PC-9 (cell line): ENCODE results near the gene MAML3. TPM values are rescaled to one million over a fixed set of nuclear protein-coding genes. Genes with fewer than 3 reads are reported as not detected.

Source experiments
- BruUV-seq: library from RNA; stranded (reverse); fragments of 400-500 nt; replicated peaks from 2 replicates; lab custom pipeline; 2021; lab: Mats Ljungman, UMichigan
- CTCF ChIA-PET: fragments of 300-600 bp; sonication (Branson Sonifier 250); formaldehyde crosslinking; loops from one replicate; lab custom pipeline; 2022; ENCODE audit warnings: antibody characterized with exemption; lab: Charles Lee
- POLR2A ChIA-PET: fragments of 300-600 bp; sonication (Branson Sonifier 250); formaldehyde crosslinking; loops from one replicate; lab custom pipeline; 2022; ENCODE audit warnings: antibody characterized with exemption; ENCODE audit not compliant: unreplicated experiment; lab: Charles Lee
- DNase-seq, 2 experiments: peaks; one replicate each; pipeline versions ENCODE4 v3.0.0 to v3.0.0-alpha.2; 2015 to 2022; ENCODE audit warnings: mixed read lengths in 1 of 2
- H2AFZ ChIP-seq: fragments of 200-600 bp; sonication (generic); 2 replicates; pipeline ENCODE4 v1.8.1; 2017; ENCODE audit warnings: antibody characterized with exemption
- H3F3A ChIP-seq: fragments of 200-600 bp; sonication (generic); 2 replicates; pipeline ENCODE4 v1.8.1; 2017; ENCODE audit warnings: antibody characterized with exemption, mild to moderate bottlenecking, low read depth; ENCODE audit not compliant: insufficient read depth
- H3K27ac ChIP-seq: fragments of 200-600 bp; sonication (generic); 2 replicates; pipeline ENCODE4 v1.6.1; 2016; ENCODE audit warnings: mixed run types
- H3K27me3 ChIP-seq: fragments of 200-600 bp; sonication (generic); 2 replicates; pipeline ENCODE4 v1.6.1; 2016; ENCODE audit warnings: low read depth, mixed run types; ENCODE audit not compliant: insufficient read depth
- H3K36me3 ChIP-seq: fragments of 200-600 bp; sonication (generic); 2 replicates; pipeline ENCODE4 v1.6.1; 2016; ENCODE audit warnings: low read depth, mixed run types
- H3K4me1 ChIP-seq: fragments of 200-600 bp; sonication (generic); replicated peaks from 2 replicates; pipeline ENCODE4 v1.6.1; 2016; ENCODE audit warnings: mixed run types; ENCODE audit not compliant: insufficient read depth
- H3K4me2 ChIP-seq: fragments of 200-600 bp; sonication (generic); 2 replicates; pipeline ENCODE4 v1.6.1; 2017; ENCODE audit warnings: mixed run types
- H3K4me3 ChIP-seq: fragments of 200-600 bp; sonication (generic); 2 replicates; pipeline ENCODE4 v1.6.1; 2016; ENCODE audit warnings: mixed run types
- H3K79me2 ChIP-seq: fragments of 200-600 bp; sonication (generic); 2 replicates; pipeline ENCODE4 v1.6.1; 2017; ENCODE audit warnings: low read depth, mixed run types
- H3K9me2 ChIP-seq: fragments of 200-600 bp; sonication (generic); 2 replicates; pipeline ENCODE4 v1.8.1; 2017; ENCODE audit warnings: mild to moderate bottlenecking; ENCODE audit not compliant: insufficient read depth
- H3K9me3 ChIP-seq: fragments of 200-600 bp; sonication (generic); 2 replicates; pipeline ENCODE4 v1.8.1; 2016; ENCODE audit warnings: low read depth; ENCODE audit not compliant: insufficient read depth
- H4K20me1 ChIP-seq: fragments of 200-600 bp; sonication (generic); 2 replicates; pipeline ENCODE4 v1.8.1; 2017; ENCODE audit not compliant: insufficient read depth
- CTCF ChIP-seq: fragments of 200-600 bp; sonication (generic); conservative IDR thresholded peaks from 2 replicates; pipeline ENCODE4 v1.6.1; 2017; ENCODE audit warnings: mixed run types, antibody characterized with exemption, mild to moderate bottlenecking, moderate library complexity
- EZH2 ChIP-seq: fragments of 200-600 bp; sonication (generic); IDR thresholded peaks from 2 replicates; pipeline ENCODE4 v1.8.0; 2017; ENCODE audit warnings: antibody characterized with exemption, low read depth
- intact Hi-C: fragments of 100-400 bp; cut with micrococcal nuclease; formaldehyde crosslinking; loops from one replicate; pipeline ENCODE4 v1.10.0; 2022; ENCODE audit not compliant: unreplicated experiment
- total RNA-seq: library from RNA; stranded (reverse); gene quantifications from 2 replicates; pipeline ENCODE4 v1.2.3, GENCODE V29; 2021

Gene MAML3
- total RNA-seq, 1 experiment from 2014 or later = 15.2 TPM

- POLR2A ChIA-PET = no interaction called here
- no peak overlapping the region for H3K27ac ChIP-seq
Observed at GRCh38 chr4:139889901-139890300, 264.1 kb downstream of the MAML3 start.

GRCh38 chr4:139889264-139889663, 264.7 kb downstream of the MAML3 start:
- Histone ChIP-seq H4K20me1 (no peaks in the 10 kb centered on the region; the same call in 1 of the 2 replicates), H2AFZ (no peak overlapping the region), H3K4me2 (no peak overlapping the region), H3K27me3 (no peaks in the 10 kb centered on the region), H3K9me2 (no peaks in the 10 kb centered on the region), H3F3A (no peaks in the 10 kb centered on the region), H3K4me3 (no peak overlapping the region), H3K36me3 (no peaks in the 10 kb centered on the region), H3K9me3 (no peaks in the 10 kb centered on the region), H3K4me1 (no peaks in the 10 kb centered on the region), H3K27ac (no peak overlapping the region), H3K79me2 (no peaks in the 10 kb centered on the region)
- POLR2A ChIA-PET = no interaction called here
- no peak for DNase-seq
- CTCF ChIA-PET = no interaction called here
- BruUV-seq = no TSS peak
- intact Hi-C loops = no loop called here
- no peak for TF ChIP-seq CTCF
- TF ChIP-seq EZH2 = no peak

More at GRCh38 chr4:139889901-139890300, 264.1 kb downstream of the MAML3 start:
- no TSS peak for BruUV-seq
- intact Hi-C loops = no loop called here
- Histone ChIP-seq H2AFZ (no peak overlapping the region), H3K9me2 (no peaks in the 10 kb centered on the region), H3K4me2 (no peak overlapping the region), H3K36me3 (no peaks in the 10 kb centered on the region), H3K9me3 (no peaks in the 10 kb centered on the region), H3K4me3 (no peak overlapping the region), H3K4me1 (no peaks in the 10 kb centered on the region), H3K27me3 (no peaks in the 10 kb centered on the region), H3F3A (no peaks in the 10 kb centered on the region), H4K20me1 (no peaks in the 10 kb centered on the region; the same call in 1 of the 2 replicates), H3K79me2 (no peaks in the 10 kb centered on the region)
- CTCF ChIA-PET = no interaction called here
- no peak for DNase-seq
- no peak for TF ChIP-seq CTCF
- no peak for TF ChIP-seq EZH2

GRCh38 chr4:139887962-139888735, 265.8 kb downstream of the MAML3 start:
- Histone ChIP-seq H3K36me3 (no peaks in the 10 kb centered on the region), H4K20me1 (no peaks in the 10 kb centered on the region; the same call in 1 of the 2 replicates), H3K4me1 (no peaks in the 10 kb centered on the region), H3K9me2 (no peaks in the 10 kb centered on the region), H3K9me3 (no peaks in the 10 kb centered on the region), H3K27me3 (no peaks in the 10 kb centered on the region), H3K4me3 (no peak overlapping the region), H3F3A (no peaks in the 10 kb centered on the region), H3K4me2 (no peak overlapping the region), H3K79me2 (no peaks in the 10 kb centered on the region), H2AFZ (no peak overlapping the region), H3K27ac (no peak overlapping the region)
- intact Hi-C loops = no loop called here
- BruUV-seq = no TSS peak
- no peak for DNase-seq
- POLR2A ChIA-PET = interaction anchor here (0.6 kb wide), 1 partner anchor 333 kb away, joined by 5 read pairs; no protein-coding TSS in a partner anchor
- TF ChIP-seq CTCF = no peak
- TF ChIP-seq EZH2 = no peak
- CTCF ChIA-PET = no interaction called here
